Measurements from ENCODE around the gene ZDHHC8.

ZDHHC8 gene

GRCh38 chr22:20126284-20127029 lies 5.1 kb upstream of the ZDHHC8 start:
- H3K4me3 Mint-ChIP-seq: no peak overlapping the region
- no peaks in the 10 kb centered on the region for H3K9me3 Mint-ChIP-seq
- peaks cover 29% of the 10 kb centered on the region for H3K36me3 Mint-ChIP-seq
- DNase-seq: no peak
- CTCF ChIA-PET: no interaction called here
- H3K4me1 Mint-ChIP-seq: peaks cover 19% of the 10 kb centered on the region
- no peak overlapping the region for H3K27ac Mint-ChIP-seq
- H3K27me3 Mint-ChIP-seq: no peaks in the 10 kb centered on the region

GRCh38 chr22:20127318-20127868 lies 4.2 kb upstream of the ZDHHC8 start:
- H3K27me3 Mint-ChIP-seq: no peaks in the 10 kb centered on the region
- H3K4me1 Mint-ChIP-seq: peaks cover 10% of the 10 kb centered on the region
- no peaks in the 10 kb centered on the region for H3K9me3 Mint-ChIP-seq
- no peak overlapping the region for H3K4me3 Mint-ChIP-seq
- H3K36me3 Mint-ChIP-seq: peaks cover 21% of the 10 kb centered on the region
- no peak overlapping the region for H3K27ac Mint-ChIP-seq
- CTCF ChIA-PET: no interaction called here
- no peak for DNase-seq

- CTCF ChIA-PET: interaction anchor here (0.6 to 2.3 kb wide), 3 partner anchors 9 to 156 kb away, joined by 3 to 17 read pairs (median 9); no protein-coding TSS in a partner anchor
- no peak for DNase-seq
- H3K27me3 Mint-ChIP-seq: no peaks in the 10 kb centered on the region
- H3K27ac Mint-ChIP-seq: peak overlapping the region; percentile 42
- H3K4me1 Mint-ChIP-seq: peaks cover 13% of the 10 kb centered on the region
- peaks cover 21% of the 10 kb centered on the region for H3K36me3 Mint-ChIP-seq
- H3K4me3 Mint-ChIP-seq: no peak overlapping the region
- H3K9me3 Mint-ChIP-seq: no peaks in the 10 kb centered on the region
Observed at GRCh38 chr22:20127869-20128618, 3.6 kb upstream of the ZDHHC8 start.

- Mint-ChIP-seq H3K9me3 (no peaks in the 10 kb centered on the region), H3K27me3 (no peaks in the 10 kb centered on the region), H3K27ac (peak overlapping the region; percentile 84), H3K4me3 (no peak overlapping the region), H3K4me1 (peaks cover 17% of the 10 kb centered on the region), H3K36me3 (peaks cover 21% of the 10 kb centered on the region)
- CTCF ChIA-PET: interaction anchor here (0.6 to 2.3 kb wide), 3 partner anchors 10 to 156 kb away, joined by 3 to 17 read pairs (median 9); no protein-coding TSS in a partner anchor
- DNase-seq: no peak
Observed at GRCh38 chr22:20128619-20128901, 3.0 kb upstream of the ZDHHC8 start.

- no peaks in the 10 kb centered on the region for H3K9me3 Mint-ChIP-seq
- CTCF ChIA-PET: interaction anchor here (0.6 to 2.3 kb wide), 6 partner anchors 11 to 186 kb away, joined by 3 to 17 read pairs (median 4); no protein-coding TSS in a partner anchor
- H3K36me3 Mint-ChIP-seq: peaks cover 18% of the 10 kb centered on the region
- H3K4me1 Mint-ChIP-seq: peaks cover 20% of the 10 kb centered on the region
- H3K27me3 Mint-ChIP-seq: no peaks in the 10 kb centered on the region
- peak overlapping the region; percentile 42 for H3K4me3 Mint-ChIP-seq
- H3K27ac Mint-ChIP-seq: peak overlapping the region; percentile 84
- DNase-seq: peak; percentile 74
Observed at GRCh38 chr22:20128902-20129746, 2.5 kb upstream of the ZDHHC8 start.

- no peak overlapping the region for H3K4me3 Mint-ChIP-seq
- peaks cover 24% of the 10 kb centered on the region for H3K4me1 Mint-ChIP-seq
- H3K9me3 Mint-ChIP-seq: no peaks in the 10 kb centered on the region
- DNase-seq: no peak
- no peaks in the 10 kb centered on the region for H3K27me3 Mint-ChIP-seq
- H3K27ac Mint-ChIP-seq: peak overlapping the region; percentile 84
- CTCF ChIA-PET: interaction anchor here (0.8 to 2.3 kb wide), 5 partner anchors 11 to 187 kb away, joined by 3 to 17 read pairs (median 5); no protein-coding TSS in a partner anchor
- peaks cover 18% of the 10 kb centered on the region for H3K36me3 Mint-ChIP-seq
Observed at GRCh38 chr22:20129747-20130014, 1.9 kb upstream of the ZDHHC8 start.

- Mint-ChIP-seq H3K36me3 (peaks cover 15% of the 10 kb centered on the region), H3K9me3 (no peaks in the 10 kb centered on the region), H3K27ac (peak overlapping the region; percentile 55), H3K4me3 (peak overlapping the region; percentile 50), H3K27me3 (no peaks in the 10 kb centered on the region), H3K4me1 (peaks cover 24% of the 10 kb centered on the region)
- CTCF ChIA-PET: interaction anchor here (0.9 to 2.3 kb wide), 3 partner anchors 12 to 161 kb away, joined by 3 to 17 read pairs (median 5); no protein-coding TSS in a partner anchor
- DNase-seq: no peak
Observed at GRCh38 chr22:20130319-20130718, 1.3 kb upstream of the ZDHHC8 start.

GRCh38 chr22:20130731-20131596 lies 640 bp upstream of the ZDHHC8 start:
- CTCF ChIA-PET: interaction anchor here (0.9 to 2.3 kb wide), 3 partner anchors 12 to 162 kb away, joined by 3 to 17 read pairs (median 5); no protein-coding TSS in a partner anchor
- peak; percentile 82 for DNase-seq
- H3K4me1 Mint-ChIP-seq: peaks cover 24% of the 10 kb centered on the region
- peak overlapping the region; percentile 60 for H3K27ac Mint-ChIP-seq
- peak overlapping the region; percentile 65 for H3K4me3 Mint-ChIP-seq
- no peaks in the 10 kb centered on the region for H3K9me3 Mint-ChIP-seq
- H3K36me3 Mint-ChIP-seq: peaks cover 10% of the 10 kb centered on the region
- H3K27me3 Mint-ChIP-seq: no peaks in the 10 kb centered on the region

GRCh38 chr22:20131859-20132685 lies 468 bp downstream of the ZDHHC8 start:
- peaks cover 27% of the 10 kb centered on the region for H3K4me1 Mint-ChIP-seq
- peak; percentile 56 for DNase-seq
- H3K36me3 Mint-ChIP-seq: peaks cover 6% of the 10 kb centered on the region
- no peak overlapping the region for H3K27ac Mint-ChIP-seq
- H3K27me3 Mint-ChIP-seq: no peaks in the 10 kb centered on the region
- peak overlapping the region; percentile 69 for H3K4me3 Mint-ChIP-seq
- H3K9me3 Mint-ChIP-seq: no peaks in the 10 kb centered on the region
- CTCF ChIA-PET: no interaction called here

- H3K27me3 Mint-ChIP-seq: no peaks in the 10 kb centered on the region
- H3K4me1 Mint-ChIP-seq: peaks cover 29% of the 10 kb centered on the region
- no peaks in the 10 kb centered on the region for H3K9me3 Mint-ChIP-seq
- peaks cover 3% of the 10 kb centered on the region for H3K36me3 Mint-ChIP-seq
- H3K4me3 Mint-ChIP-seq: peak overlapping the region; percentile 69
- CTCF ChIA-PET: no interaction called here
- peak overlapping the region; percentile 65 for H3K27ac Mint-ChIP-seq
- no peak for DNase-seq
Observed at GRCh38 chr22:20132686-20133246, 1.2 kb downstream of the ZDHHC8 start.

GRCh38 chr22:20133930-20134549 lies 2.4 kb downstream of the ZDHHC8 start:
- Mint-ChIP-seq H3K4me1 (peaks cover 25% of the 10 kb centered on the region), H3K4me3 (peak overlapping the region; percentile 54), H3K36me3 (no peaks in the 10 kb centered on the region), H3K9me3 (no peaks in the 10 kb centered on the region), H3K27ac (no peak overlapping the region), H3K27me3 (no peaks in the 10 kb centered on the region)
- DNase-seq: no peak
- CTCF ChIA-PET: no interaction called here

GRCh38 chr22:20135265-20135664 lies 3.7 kb downstream of the ZDHHC8 start:
- H3K27me3 Mint-ChIP-seq: no peaks in the 10 kb centered on the region
- H3K27ac Mint-ChIP-seq: no peak overlapping the region
- no peak for DNase-seq
- no peak overlapping the region for H3K4me3 Mint-ChIP-seq
- no peaks in the 10 kb centered on the region for H3K36me3 Mint-ChIP-seq
- CTCF ChIA-PET: no interaction called here
- peaks cover 20% of the 10 kb centered on the region for H3K4me1 Mint-ChIP-seq
- H3K9me3 Mint-ChIP-seq: no peaks in the 10 kb centered on the region

All from activated naive CD4-positive, alpha-beta T cell treated with anti-CD3 and anti-CD28 coated beads, Interleukin-2, amount 10 ng/mL, durations not matched to agents 7 days and 5 days (primary cell).